ENCODE results near the gene BCL2L15. TPM values are rescaled to one million over a fixed set of nuclear protein-coding genes. Genes with fewer than 3 reads are reported as not detected.

Gene BCL2L15
- polyA plus RNA-seq, 1 donor (not counting 4 experiments of a cell fraction or from before 2014, with no cell fraction given) = 0.08 TPM

- no peak for FAIRE-seq
- Histone ChIP-seq H3K36me3 (ENCODE audit: control insufficient read depth in 2 of 2, extremely low read depth in 1 of 2, insufficient read depth in 2 of 2, low read length in 2 of 2) (no peaks in the 10 kb centered on the region), H3K9ac (ENCODE audit: control insufficient read depth, extremely low read depth, insufficient read depth, low read length) (no peak overlapping the region), H3K4me1 (ENCODE audit: control insufficient read depth, extremely low read depth, insufficient read depth, low read length) (peaks cover 33% of the 10 kb centered on the region), H3K9me3 (ENCODE audit: control insufficient read depth, low read depth, low read length) (no peaks in the 10 kb centered on the region), H3K4me3 (ENCODE audit: control insufficient read depth in 2 of 3, extremely low read depth in 1 of 3, insufficient read depth in 2 of 3, low read depth in 1 of 3, low read length in 3 of 3) (no peak overlapping the region), H3K79me2 (ENCODE audit: control insufficient read depth, insufficient read depth, low read length) (no peaks in the 10 kb centered on the region), H3K27ac (ENCODE audit: control insufficient read depth, insufficient read depth, low read length) (no peak overlapping the region), H3K4me2 (ENCODE audit: control insufficient read depth, extremely low read depth, insufficient read depth, low read depth, low read length) (no peak overlapping the region), H3K27me3 (ENCODE audit: control insufficient read depth, extremely low read depth, insufficient read depth, low read length) (no peaks in the 10 kb centered on the region), H2AFZ (ENCODE audit: control insufficient read depth, low read length) (no peak overlapping the region), H4K20me1 (ENCODE audit: control insufficient read depth, extremely low read depth, insufficient read depth, low read length) (no peaks in the 10 kb centered on the region), H3K9me1 (ENCODE audit: control insufficient read depth, extremely low read depth, insufficient read depth, low read length) (no peaks in the 10 kb centered on the region)
- DNase-seq (ENCODE audit: low read depth, low spot score) = no peak
- dilution Hi-C loops (cut with MboI; ENCODE audit: extremely low pct_ligation_motif_present, low sequenced_read_pairs) = no loop called here
- no peak for TF ChIP-seq EZH2 (IDR thresholded peaks at IDR 0.05; ENCODE audit: low read length)
- TF ChIP-seq CTCF (optimal IDR thresholded peaks at IDR 0.05 in 1 of 3, IDR thresholded peaks at IDR 0.05 in 1 of 3, conservative IDR thresholded peaks at IDR 0.05 in 1 of 3; ENCODE audit: extremely low read depth in 1 of 3, insufficient read depth in 2 of 3, low read length in 3 of 3) = no peak
Measured at GRCh38 chr1:113857776-113858175, 29.6 kb downstream of the BCL2L15 start.

GRCh38 chr1:113856401-113856790 lies 31.0 kb downstream of the BCL2L15 start:
- H3K27ac ChIP-seq (ENCODE audit: control insufficient read depth, insufficient read depth, low read length) = no peak overlapping the region
- TF ChIP-seq CTCF (optimal IDR thresholded peaks at IDR 0.05 in 1 of 3, IDR thresholded peaks at IDR 0.05 in 1 of 3, conservative IDR thresholded peaks at IDR 0.05 in 1 of 3; ENCODE audit: extremely low read depth in 1 of 3, insufficient read depth in 2 of 3, low read length in 3 of 3) = no peak
- no peak for TF ChIP-seq EZH2 (IDR thresholded peaks at IDR 0.05; ENCODE audit: low read length)
- FAIRE-seq (no peak), DNase-seq (ENCODE audit: low read depth, low spot score) (no peak)
- no peaks in the 10 kb centered on the region for H3K9me3 ChIP-seq (ENCODE audit: control insufficient read depth, low read depth, low read length)
- H3K4me3 ChIP-seq (ENCODE audit: control insufficient read depth in 2 of 3, extremely low read depth in 1 of 3, insufficient read depth in 2 of 3, low read depth in 1 of 3, low read length in 3 of 3) = no peak overlapping the region
- H3K9ac ChIP-seq (ENCODE audit: control insufficient read depth, extremely low read depth, insufficient read depth, low read length) = no peak overlapping the region
- H2AFZ ChIP-seq (ENCODE audit: control insufficient read depth, low read length) = peak overlapping the region; percentile 59
- H3K27me3 ChIP-seq (ENCODE audit: control insufficient read depth, extremely low read depth, insufficient read depth, low read length) = no peaks in the 10 kb centered on the region
- H3K4me1 ChIP-seq (ENCODE audit: control insufficient read depth, extremely low read depth, insufficient read depth, low read length) = peaks cover 29% of the 10 kb centered on the region
- no peaks in the 10 kb centered on the region for H4K20me1 ChIP-seq (ENCODE audit: control insufficient read depth, extremely low read depth, insufficient read depth, low read length)
- no peak overlapping the region for H3K4me2 ChIP-seq (ENCODE audit: control insufficient read depth, extremely low read depth, insufficient read depth, low read depth, low read length)
- no peaks in the 10 kb centered on the region for H3K9me1 ChIP-seq (ENCODE audit: control insufficient read depth, extremely low read depth, insufficient read depth, low read length)
- no peaks in the 10 kb centered on the region for H3K36me3 ChIP-seq (ENCODE audit: control insufficient read depth in 2 of 2, extremely low read depth in 1 of 2, insufficient read depth in 2 of 2, low read length in 2 of 2)
- no peaks in the 10 kb centered on the region for H3K79me2 ChIP-seq (ENCODE audit: control insufficient read depth, insufficient read depth, low read length)
- dilution Hi-C loops (cut with MboI; ENCODE audit: extremely low pct_ligation_motif_present, low sequenced_read_pairs) = no loop called here
